RWPE2 (cell line): ENCODE results near the gene EDIL3.

Source experiments
- ATAC-seq: fragments of 200-7000 bp; cut with Tn5 transposase; 3 replicates; pipeline ENCODE4 v1.9.1; 2021; ENCODE audit warnings: low read depth
- DNase-seq: peaks from one replicate; pipeline ENCODE4 v3.0.0-alpha.2; 2020; ENCODE audit warnings: low spot score
- H3K27ac ChIP-seq: fragments of 450-650 bp; 2 replicates; pipeline ENCODE4 v1.5.1; 2017; ENCODE audit warnings: mild to moderate bottlenecking; ENCODE audit not compliant: poor library complexity, severe bottlenecking
- H3K27me3 ChIP-seq: fragments of 250-450 bp; sonication (Bioruptor Pico); 2 replicates; pipeline ENCODE4 v1.5.1; 2021; ENCODE audit warnings: mild to moderate bottlenecking, moderate library complexity; ENCODE audit not compliant: insufficient read depth, poor library complexity, severe bottlenecking
- H3K36me3 ChIP-seq: fragments of 250-450 bp; sonication (Bioruptor Pico); 2 replicates; pipeline ENCODE4 v1.5.1; 2020; ENCODE audit warnings: low read depth, mild to moderate bottlenecking, moderate library complexity
- H3K4me1 ChIP-seq: fragments of 250-450 bp; sonication (Bioruptor Pico); 2 replicates; pipeline ENCODE4 v1.5.1; 2021; ENCODE audit warnings: mild to moderate bottlenecking, moderate library complexity; ENCODE audit not compliant: insufficient read depth, poor library complexity, severe bottlenecking
- H3K4me3 ChIP-seq: fragments of 250-450 bp; sonication (Bioruptor Pico); 2 replicates; pipeline ENCODE4 v1.5.1; 2021; ENCODE audit warnings: mild to moderate bottlenecking, moderate library complexity; ENCODE audit not compliant: severe bottlenecking
- H3K9me3 ChIP-seq: fragments of 250-450 bp; sonication (Bioruptor Pico); 2 replicates; pipeline ENCODE4 v1.5.1; 2021; ENCODE audit warnings: mild to moderate bottlenecking, moderate library complexity; ENCODE audit not compliant: severe bottlenecking
- CTCF ChIP-seq: fragments of 450-650 bp; IDR thresholded peaks from one replicate; pipeline ENCODE4 v1.5.1; 2017; ENCODE audit warnings: mild to moderate bottlenecking, moderate library complexity; ENCODE audit not compliant: poor library complexity, severe bottlenecking

Gene EDIL3

GRCh38 chr5:84425365-84425881, 40.7 kb upstream of the EDIL3 start:
- no peak for DNase-seq
- no peak for ATAC-seq
- Histone ChIP-seq H3K36me3 (no peaks in the 10 kb centered on the region), H3K27ac (no peak overlapping the region), H3K4me1 (no peaks in the 10 kb centered on the region), H3K9me3 (no peaks in the 10 kb centered on the region), H3K27me3 (no peaks in the 10 kb centered on the region), H3K4me3 (no peak overlapping the region)
- TF ChIP-seq CTCF = no peak

GRCh38 chr5:84419742-84420141, 35.1 kb upstream of the EDIL3 start:
- no peak for DNase-seq
- H3K36me3 ChIP-seq = no peaks in the 10 kb centered on the region
- H3K4me1 ChIP-seq = no peaks in the 10 kb centered on the region

GRCh38 chr5:84411832-84412605, 27.3 kb upstream of the EDIL3 start:
- no peak for TF ChIP-seq CTCF
- Histone ChIP-seq H3K27me3 (no peaks in the 10 kb centered on the region), H3K27ac (no peak overlapping the region), H3K4me3 (no peak overlapping the region), H3K9me3 (no peaks in the 10 kb centered on the region), H3K4me1 (peaks cover 7% of the 10 kb centered on the region), H3K36me3 (no peaks in the 10 kb centered on the region)
- DNase-seq (peak; percentile 64), ATAC-seq (peak; percentile 98)

More at GRCh38 chr5:84419742-84420141, 35.1 kb upstream of the EDIL3 start:
- H3K27me3 ChIP-seq = no peaks in the 10 kb centered on the region
- TF ChIP-seq CTCF = no peak
- H3K4me3 ChIP-seq = no peak overlapping the region
- H3K9me3 ChIP-seq = peaks cover 2% of the 10 kb centered on the region
- H3K27ac ChIP-seq = no peak overlapping the region
- ATAC-seq = no peak

- Histone ChIP-seq H3K27ac (no peak overlapping the region), H3K36me3 (no peaks in the 10 kb centered on the region; the same call in 1 of the 2 replicates), H3K4me3 (no peak overlapping the region), H3K9me3 (peaks cover 2% of the 10 kb centered on the region), H3K27me3 (no peaks in the 10 kb centered on the region), H3K4me1 (peaks cover 5% of the 10 kb centered on the region)
- DNase-seq (no peak), ATAC-seq (no peak)
- no peak for TF ChIP-seq CTCF
These were observed 21.4 kb upstream of the EDIL3 start for GRCh38 chr5:84406111-84406510.

- TF ChIP-seq CTCF = no peak
- ATAC-seq = peak; percentile 100
- Histone ChIP-seq H3K4me3 (no peak overlapping the region), H3K27me3 (no peaks in the 10 kb centered on the region), H3K9me3 (peaks cover 2% of the 10 kb centered on the region), H3K27ac (no peak overlapping the region), H3K4me1 (peaks cover 5% of the 10 kb centered on the region), H3K36me3 (no peaks in the 10 kb centered on the region; the same call in 1 of the 2 replicates)
- DNase-seq = no peak
These were observed 19.1 kb upstream of the EDIL3 start for GRCh38 chr5:84403773-84404172.
